ENCODE data around the gene PANK4.
"Not testable (repeated sequence)": the region's sequence is repeated elsewhere in the genome, so short reads cannot be mapped to it uniquely, and the experiment has no call there.

Gene PANK4

DNA sequence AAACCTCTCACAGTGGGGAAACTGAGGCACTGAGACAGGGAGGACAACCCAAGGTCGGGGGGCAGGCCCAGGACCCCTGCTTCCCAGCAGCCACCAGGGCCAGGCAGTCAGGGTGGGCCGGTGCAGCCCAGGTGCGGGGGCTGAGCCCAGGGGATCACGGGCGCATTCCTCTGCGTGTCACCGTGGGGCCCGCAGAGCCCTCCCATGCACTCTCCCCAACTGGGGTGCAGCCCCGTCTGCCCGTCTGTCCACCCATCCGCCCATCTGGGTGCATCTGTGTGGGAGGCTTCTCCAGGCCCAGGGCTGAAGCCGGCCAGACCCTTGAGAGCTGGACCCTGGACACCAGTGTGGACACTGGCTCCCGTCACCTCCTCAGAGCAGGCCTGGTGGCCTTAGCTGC, 53.2 kb downstream of the PANK4 start:
- DNase-seq: no peak

- DNase-seq: no peak
Observed at GRCh38 chr1:2472561-2473177, 53.7 kb downstream of the PANK4 start.

DNA sequence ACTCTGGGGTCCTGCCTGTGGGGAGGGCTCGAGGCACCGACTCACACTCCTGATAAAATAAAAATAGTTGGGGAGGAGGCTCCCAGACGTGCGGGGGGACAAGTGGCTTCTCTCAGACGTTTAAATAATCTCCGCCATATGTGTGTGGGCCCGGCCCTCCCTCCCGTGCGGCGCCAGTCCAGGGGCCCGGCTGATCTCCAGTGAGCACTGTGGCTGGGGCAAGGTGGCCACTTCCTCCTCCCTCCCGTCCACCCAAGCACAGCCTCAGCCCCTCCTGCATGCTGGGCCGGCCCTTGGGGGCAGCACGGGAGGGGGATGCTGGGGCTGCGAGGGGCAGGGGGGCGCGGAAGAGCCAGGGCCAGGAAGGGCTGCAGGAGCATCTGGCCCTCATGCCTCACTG, 54.3 kb downstream of the PANK4 start:
- no peak for DNase-seq

DNA sequence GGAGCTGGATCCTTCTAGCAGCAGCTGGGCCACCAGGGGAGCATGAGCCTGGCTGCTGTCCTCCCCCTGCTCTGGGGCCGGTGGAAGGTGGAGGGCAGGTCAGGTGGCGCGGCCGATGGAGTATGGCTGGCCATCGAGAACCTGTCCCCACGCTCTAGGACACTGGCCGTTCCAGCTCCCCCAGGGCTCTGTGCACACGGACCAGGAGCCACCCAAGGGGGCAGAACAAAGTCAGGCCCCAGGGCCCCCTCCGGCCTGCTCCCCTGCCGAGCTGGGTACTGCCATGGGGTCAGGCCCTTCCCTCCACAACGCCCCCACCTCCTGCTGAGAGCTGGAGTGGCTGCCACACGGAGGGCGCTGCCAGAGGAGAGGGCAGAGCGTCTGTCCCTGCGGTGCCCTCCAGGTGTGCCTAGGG, 54.8 kb downstream of the PANK4 start:
- DNase-seq: no peak

DNA sequence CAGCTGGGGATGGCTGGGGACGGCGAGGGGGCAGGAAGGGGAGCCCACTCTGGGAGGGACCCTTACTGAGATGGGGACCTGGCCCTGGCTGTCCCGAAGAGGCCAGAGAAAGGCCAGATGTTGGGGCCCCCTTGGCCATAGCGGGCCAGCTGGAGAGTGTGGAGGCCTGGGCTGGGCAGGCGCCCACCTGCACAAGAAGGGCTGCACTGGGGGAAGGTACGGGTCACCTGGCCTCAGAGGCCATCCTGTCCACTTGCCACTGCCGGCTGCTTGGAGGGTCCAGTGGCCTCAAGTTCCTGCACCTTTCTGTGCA, 55.3 kb downstream of the PANK4 start:
- no peak for DNase-seq

DNA sequence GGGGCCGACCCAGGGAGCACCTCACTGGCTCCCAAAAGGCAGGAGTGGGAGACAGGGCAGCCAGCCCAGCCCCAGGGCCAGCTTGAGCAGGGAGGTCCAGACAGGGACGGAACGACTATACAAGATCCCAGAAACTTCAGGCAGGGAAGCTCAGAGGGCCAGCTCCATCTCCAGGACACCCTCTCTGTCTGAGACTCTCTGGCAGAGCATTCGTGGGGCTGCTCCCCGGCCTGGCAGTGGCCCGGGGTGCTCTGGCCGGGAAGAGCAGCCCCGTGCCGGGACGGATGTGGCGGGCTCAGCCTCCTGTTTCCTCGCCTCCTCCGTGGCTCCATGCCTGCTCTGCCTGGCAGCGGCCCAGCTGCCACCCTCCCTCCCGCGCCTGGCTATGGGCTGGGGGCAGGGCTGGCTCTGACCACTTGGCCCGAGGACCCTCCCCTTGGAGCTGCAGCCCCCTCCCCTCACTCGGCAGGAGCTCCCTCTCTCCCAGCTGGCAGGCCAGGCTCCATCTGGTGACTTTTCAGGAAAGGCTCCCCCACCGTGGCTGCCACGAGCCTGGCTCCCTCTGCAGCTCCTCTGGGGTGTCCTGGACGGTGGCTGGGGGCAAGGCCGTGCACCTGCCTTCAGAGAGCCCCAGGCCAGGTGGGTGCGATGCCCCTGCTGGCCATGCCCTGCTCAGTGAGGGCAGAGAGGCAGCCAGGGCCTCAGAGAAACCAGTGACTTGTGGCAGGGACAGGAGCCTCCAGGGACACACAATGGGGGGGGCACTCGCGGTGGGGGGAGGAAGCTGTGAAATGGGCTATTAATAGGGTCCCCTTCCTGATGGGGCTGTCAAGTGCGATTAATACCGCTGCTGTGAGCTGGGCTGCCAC, 55.9 kb downstream of the PANK4 start:
- DNase-seq: no peak

DNA sequence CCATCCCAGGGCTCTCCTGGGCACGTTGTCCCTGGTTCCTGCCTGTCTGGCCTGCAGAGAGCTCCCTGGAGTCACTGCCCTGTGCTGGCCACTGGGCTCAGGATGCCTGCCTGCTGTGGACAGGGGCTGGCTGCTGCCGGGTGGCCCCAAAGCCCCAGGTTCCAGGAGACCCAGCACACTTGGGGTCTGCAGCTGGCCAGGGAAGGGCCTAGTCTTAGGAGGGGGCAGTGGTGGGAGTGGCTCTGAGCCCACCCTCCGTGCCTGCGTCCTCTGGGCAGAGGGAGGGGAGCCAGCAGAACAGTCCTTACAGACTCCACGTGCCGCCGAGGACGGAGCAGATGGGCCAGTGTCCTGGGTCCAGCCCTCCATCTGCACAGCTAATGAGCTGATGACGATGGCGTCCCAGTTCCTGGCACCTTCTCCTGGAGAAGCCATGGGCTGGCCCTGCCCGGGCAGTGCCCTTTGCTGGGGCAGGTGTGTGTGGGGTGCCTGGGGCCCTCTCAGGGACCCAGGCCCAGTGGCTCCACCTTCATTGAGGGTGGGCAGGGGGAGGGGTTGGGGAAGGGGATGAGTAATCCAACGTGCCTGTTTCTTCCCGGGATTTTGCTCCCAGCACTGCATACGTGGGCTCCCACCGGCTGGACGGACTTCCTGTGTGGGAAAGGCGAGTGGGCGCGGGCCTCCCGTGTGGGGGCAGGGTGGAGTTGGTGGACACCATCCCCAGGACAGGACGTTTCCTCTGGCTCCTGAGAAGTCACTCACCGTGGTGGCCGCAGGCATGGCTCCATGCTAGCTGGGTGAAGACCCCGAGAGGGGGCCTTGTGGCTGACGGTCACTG, 57.1 kb downstream of the PANK4 start:
- no peak for DNase-seq

DNA sequence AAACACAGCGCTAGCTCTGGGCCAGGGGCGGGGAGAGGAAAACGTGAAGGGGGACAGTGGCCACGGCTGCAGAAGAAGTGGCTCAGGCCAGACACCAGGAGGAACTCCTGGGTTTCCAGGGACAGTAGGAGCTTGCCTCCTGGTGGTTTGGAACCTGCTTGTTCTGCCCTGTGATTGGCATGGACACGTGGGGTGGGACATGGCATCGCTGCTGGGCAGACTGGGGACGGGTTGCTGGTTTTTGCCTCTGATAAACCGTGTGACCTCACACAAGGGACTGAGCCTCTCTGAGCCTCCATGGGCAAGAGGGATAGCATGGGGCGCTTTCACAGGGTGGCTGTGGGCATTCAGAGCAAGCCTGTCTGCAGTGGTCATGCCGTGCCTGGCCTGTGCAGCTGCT, 57.9 kb downstream of the PANK4 start:
- no peak for DNase-seq

DNA sequence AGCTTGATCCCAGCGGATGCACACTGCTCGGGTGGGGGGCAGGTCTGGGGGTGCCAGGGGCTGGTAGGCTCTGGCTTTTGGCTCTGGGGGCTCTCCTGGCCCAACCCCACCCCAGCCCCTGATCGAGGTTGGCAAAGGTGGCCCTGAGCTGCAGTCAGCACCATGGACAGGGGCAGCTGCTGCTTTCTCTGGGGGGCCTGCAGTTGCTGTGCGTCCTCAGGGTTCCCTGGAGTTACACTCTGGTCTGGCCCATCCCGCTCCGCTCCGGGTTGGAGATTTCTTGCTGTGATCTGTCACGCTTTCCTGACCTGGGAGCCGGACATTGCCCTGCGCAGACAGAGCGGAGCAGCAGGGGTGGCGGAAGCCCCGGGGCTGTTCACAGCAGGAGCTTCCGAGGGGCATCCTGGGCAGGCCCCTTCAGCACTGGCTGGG, 58.3 kb downstream of the PANK4 start:
- DNase-seq: peak; percentile 29

- DNase-seq: peak; percentile 22
Observed at GRCh38 chr1:2466958-2467554, 59.3 kb downstream of the PANK4 start.

GRCh38 chr1:2466270-2466665, 60.1 kb downstream of the PANK4 start:
- no peak for DNase-seq

DNA sequence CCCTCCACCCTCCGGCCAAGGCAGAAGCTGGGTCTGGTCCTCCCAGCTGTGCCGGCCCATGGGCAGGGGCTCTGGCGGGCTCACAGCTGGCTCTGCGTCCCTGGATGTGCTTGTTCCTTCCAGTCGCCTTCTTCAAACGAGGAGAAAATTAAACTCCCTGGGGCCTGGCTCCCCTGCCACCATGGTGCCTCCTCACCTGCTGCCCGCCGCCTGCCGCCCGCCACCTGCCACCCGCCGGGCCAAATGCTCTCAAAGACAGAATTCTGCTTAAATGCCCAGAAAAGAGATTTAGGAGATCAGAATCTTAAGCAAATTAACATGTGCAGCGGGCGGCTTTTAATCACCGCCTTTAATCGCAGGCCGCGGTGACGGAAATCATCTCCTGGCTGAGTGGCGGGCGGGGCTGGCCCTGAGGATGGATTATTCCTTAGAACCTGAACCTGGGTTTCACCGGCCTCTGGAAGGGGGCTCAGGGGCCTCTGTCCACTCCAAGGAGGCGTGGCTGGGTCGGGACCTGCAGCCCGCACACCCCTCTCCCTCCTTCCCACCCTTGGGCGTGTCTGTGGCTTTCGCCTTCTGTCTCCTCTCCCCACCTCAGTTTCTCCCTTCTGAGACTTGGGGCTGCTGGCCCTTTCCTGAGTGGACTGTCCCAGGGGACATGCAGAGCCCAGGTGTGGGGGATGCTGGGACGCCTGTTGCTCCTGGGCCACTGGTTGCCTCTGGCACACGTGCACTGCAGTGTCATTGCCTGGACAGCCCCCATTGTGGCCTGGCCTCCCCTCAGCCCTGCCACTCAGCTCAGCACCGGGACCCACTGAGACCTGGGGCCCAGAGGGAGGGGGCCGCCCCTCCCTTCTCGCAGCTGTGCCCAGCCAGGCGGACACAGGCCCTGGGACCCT, 60.8 kb downstream of the PANK4 start:
- DNase-seq: no peak

DNA sequence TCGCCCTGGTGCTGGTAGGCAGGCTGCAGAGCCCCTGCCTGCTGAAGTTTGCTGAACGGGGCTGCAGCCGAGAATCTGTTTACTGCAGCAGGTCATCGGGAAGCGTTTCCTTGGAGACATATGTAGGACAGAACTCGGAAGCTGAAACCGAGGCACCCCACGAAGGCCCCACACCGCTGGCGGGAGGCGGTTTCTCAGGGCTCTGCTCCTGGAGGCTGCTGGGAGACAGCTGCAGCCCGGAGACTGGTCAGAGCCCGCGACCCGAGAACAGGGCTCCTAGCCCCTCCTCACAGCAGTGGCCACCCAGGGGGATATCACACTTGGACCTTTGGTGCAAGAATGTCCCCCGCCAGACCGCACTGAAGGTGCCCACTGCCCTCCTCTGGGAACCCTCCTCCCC, 63.0 kb downstream of the PANK4 start:
- no peak for DNase-seq

DNA sequence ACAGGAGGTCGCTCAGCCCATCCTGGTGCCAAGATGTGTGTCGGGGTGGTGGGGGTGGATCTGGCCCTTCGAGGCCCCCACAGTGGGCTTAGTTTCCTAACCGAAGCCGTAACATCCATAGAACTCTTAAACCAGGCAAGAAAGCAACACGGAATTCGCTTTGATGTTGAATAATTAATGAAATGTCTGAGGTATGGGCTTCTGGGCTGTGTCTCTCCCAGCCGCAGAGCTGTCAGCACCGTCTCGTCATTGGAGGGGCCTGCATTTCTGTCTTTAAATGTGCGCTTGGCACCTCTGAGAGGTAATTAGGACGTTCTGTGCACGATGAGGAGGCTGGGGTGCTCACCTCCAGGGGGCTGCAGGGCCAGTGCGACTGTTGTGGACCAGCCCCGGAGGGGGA, 63.6 kb downstream of the PANK4 start:
- no peak for DNase-seq

DNA sequence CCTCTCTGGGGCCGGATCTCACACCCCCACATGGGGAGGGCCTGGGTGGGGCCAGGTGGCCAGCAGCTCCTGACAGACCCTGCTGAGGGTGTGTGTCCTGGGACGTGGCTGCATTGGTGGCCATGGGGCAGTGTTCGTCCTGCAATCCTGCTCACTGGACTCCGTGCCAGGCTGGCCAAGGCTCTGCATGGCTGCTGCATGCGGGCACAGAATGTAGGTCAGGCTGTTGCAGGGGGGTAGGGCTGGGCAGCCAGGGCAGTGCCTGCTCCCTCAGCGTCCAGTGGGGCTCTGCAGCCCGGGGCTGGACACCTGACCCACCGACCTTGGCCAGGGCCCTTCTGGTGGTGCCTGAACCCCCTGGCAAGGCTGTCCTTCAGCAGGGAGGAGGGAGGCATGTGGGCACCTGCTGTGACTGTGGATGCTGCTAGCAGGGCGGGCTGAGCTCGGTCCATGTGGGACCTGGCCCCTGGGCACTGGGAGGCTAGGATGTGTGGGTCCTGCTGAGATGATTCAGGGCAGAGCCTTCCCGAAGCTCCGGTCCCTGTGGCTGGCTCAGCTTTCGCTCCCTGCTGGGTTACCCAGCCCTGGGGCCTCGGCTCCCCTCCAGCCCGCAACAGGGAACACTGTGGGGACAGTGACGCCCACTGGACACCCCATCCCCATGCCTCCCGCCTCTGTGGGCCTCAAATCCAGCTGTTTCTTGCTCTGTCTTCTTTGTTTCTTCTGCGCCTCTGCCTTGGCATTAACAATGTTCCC, 65.2 kb downstream of the PANK4 start:
- no peak for DNase-seq

DNA sequence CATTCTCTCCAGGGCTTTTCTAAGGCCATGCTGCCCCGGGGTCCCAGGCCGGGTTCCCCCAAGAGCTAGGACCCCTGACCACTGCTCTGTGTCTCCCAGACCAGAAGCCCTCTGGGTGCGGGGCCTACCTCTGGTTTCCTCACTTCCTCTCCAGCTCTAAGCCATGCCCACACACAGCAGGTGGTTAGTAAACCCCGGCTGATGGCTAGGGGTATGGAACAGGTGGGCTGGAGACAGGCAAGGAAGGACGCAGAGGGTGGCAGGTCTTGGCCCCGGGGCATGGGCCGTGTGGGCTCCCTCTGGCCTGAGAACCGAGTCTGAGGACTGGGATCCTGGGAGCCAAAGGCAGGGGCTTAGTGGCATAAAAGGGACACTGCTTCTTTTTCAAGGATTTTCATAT, 66.2 kb downstream of the PANK4 start:
- DNase-seq: no peak

DNA sequence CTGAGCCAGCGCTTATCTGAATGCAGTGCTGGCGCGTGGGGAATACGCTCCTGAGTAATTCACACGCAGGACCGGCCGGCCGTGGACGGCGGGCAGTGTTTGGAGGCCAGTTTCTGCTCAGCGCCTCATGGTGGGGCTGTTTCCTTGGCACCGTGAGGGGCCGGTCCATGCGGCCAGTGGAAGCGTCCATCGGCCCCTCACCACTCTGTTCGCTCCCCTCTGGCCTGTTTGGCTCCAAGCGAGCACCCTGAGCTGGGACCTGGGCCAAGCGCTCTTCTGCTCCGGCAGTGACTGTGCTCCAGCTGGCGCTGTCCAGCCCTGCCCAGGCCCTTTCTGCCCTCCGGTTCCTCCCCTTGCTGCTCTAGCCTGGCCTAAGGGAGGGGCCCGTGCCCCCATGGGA, 66.6 kb downstream of the PANK4 start:
- no peak for DNase-seq

DNA sequence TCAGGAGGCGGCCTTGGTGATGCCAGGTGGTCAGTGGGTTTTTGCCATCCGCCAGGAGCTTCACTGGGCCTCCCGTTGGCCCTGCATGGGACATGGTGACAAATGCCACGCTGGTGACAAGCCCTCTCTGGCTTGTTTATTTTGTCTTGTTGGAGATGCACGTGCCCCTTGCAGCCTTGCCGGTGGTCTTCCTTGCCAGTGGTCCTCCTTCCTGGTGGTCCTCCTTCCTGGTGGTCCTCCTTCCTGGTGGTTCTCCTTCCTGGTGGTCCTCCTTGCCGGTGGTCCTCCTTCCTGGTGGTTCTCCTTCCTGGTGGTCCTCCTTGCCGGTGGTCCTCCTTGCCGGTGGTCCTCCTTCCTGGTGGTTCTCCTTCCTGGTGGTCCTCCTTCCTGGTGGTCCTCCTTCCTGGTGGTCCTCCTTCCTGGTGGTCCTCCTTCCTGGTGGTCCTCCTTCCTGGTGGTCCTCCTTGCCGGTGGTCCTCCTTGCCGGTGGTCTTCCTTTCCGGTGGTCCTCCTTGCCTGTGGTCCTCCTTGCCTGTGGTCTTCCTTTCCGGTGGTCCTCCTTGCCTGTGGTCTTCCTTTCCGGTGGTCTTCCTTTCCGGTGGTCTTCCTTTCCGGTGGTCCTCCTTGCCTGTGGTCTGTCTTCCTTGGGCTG, 67.2 kb downstream of the PANK4 start:
- not testable (repeated sequence) for DNase-seq

GRCh38 chr1:2458687-2459086, 67.7 kb downstream of the PANK4 start:
- DNase-seq: no peak

Data from CD4-positive, alpha-beta T cell treated with Interleukin-10 for 1 hour (primary cell).